Trophoblast cell (in vitro differentiated cells and primary cell): ENCODE data around the gene CHEK2.

ENCODE experiments used
- DNase-seq, 2 donors: peaks; one replicate each; pipeline ENCODE4 v3.0.0-alpha.2; 2016
- H2AFZ ChIP-seq: 2 replicates; pipeline ENCODE4 v1.6.1; 2013; ENCODE audit warnings: low read length, moderate library complexity, mild to moderate bottlenecking; ENCODE audit not compliant: insufficient read depth, poor library complexity
- H2AK5ac ChIP-seq: 2 replicates; pipeline ENCODE4 v1.6.1; 2013; ENCODE audit warnings: mild to moderate bottlenecking, low read length
- H2BK120ac ChIP-seq: 2 replicates; pipeline ENCODE4 v1.6.1; 2013; ENCODE audit warnings: low read length, mild to moderate bottlenecking, moderate library complexity; ENCODE audit not compliant: insufficient read depth, poor library complexity
- H2BK12ac ChIP-seq: 2 replicates; pipeline ENCODE4 v1.6.1; 2013; ENCODE audit warnings: mild to moderate bottlenecking, low read length, moderate library complexity
- H2BK5ac ChIP-seq: 2 replicates; pipeline ENCODE4 v1.6.1; 2013; ENCODE audit warnings: low read length, low read depth, moderate library complexity, mild to moderate bottlenecking; ENCODE audit not compliant: poor library complexity
- H3K14ac ChIP-seq: 2 replicates; pipeline ENCODE4 v1.6.1; 2013; ENCODE audit warnings: mild to moderate bottlenecking, low read length
- H3K18ac ChIP-seq: 2 replicates; pipeline ENCODE4 v1.6.1; 2013; ENCODE audit warnings: mild to moderate bottlenecking, low read length
- H3K23ac ChIP-seq: 2 replicates; pipeline ENCODE4 v1.6.1; 2013; ENCODE audit warnings: low read length
- H3K27ac ChIP-seq: 2 replicates; pipeline ENCODE4 v1.5.1; 2013; ENCODE audit warnings: low read depth, mild to moderate bottlenecking, inconsistent platforms, low read length, moderate library complexity
- H3K27me3 ChIP-seq: 2 replicates; pipeline ENCODE4 v1.6.1; 2013; ENCODE audit warnings: inconsistent platforms, mild to moderate bottlenecking, low read length, moderate library complexity; ENCODE audit not compliant: insufficient read depth
- H3K36me3 ChIP-seq, 2 experiments: 1 replicate in 1 of 2; 2 replicates in 1 of 2; pipeline ENCODE4 v1.6.1; 2013; ENCODE audit warnings: low read length in 2 of 2, mild to moderate bottlenecking in 2 of 2, moderate library complexity in 1 of 2; ENCODE audit not compliant: insufficient read depth in 2 of 2, control insufficient read depth in 1 of 2
- H3K4ac ChIP-seq: 2 replicates; pipeline ENCODE4 v1.6.1; 2013; ENCODE audit warnings: low read depth, mild to moderate bottlenecking, low read length, moderate library complexity
- H3K4me1 ChIP-seq, 2 experiments: 1 replicate in 1 of 2; 2 replicates in 1 of 2; pipeline ENCODE4 v1.6.1; 2013; ENCODE audit warnings: low read length in 2 of 2, mild to moderate bottlenecking in 2 of 2, moderate library complexity in 1 of 2; ENCODE audit not compliant: insufficient read depth in 2 of 2, control insufficient read depth in 1 of 2
- H3K4me2 ChIP-seq: 2 replicates; pipeline ENCODE4 v1.6.1; 2013; ENCODE audit warnings: inconsistent platforms, mild to moderate bottlenecking, low read length, moderate library complexity
- H3K4me3 ChIP-seq: 2 replicates; pipeline ENCODE4 v1.5.1; 2013; ENCODE audit warnings: mild to moderate bottlenecking, low read depth, low read length, inconsistent platforms
- H3K79me1 ChIP-seq: one replicate; pipeline ENCODE4 v1.6.1; 2013; ENCODE audit warnings: low read length
- H3K79me2 ChIP-seq: 2 replicates; pipeline ENCODE4 v1.6.1; 2013; ENCODE audit warnings: low read length, mild to moderate bottlenecking; ENCODE audit not compliant: control insufficient read depth, insufficient read depth, poor library complexity
- H3K9ac ChIP-seq: 2 replicates; pipeline ENCODE4 v1.6.1; 2013; ENCODE audit warnings: mild to moderate bottlenecking, low read length
- H3K9me3 ChIP-seq: 2 replicates; pipeline ENCODE4 v1.6.1; 2013; ENCODE audit warnings: low read depth, mild to moderate bottlenecking, control low read depth, inconsistent platforms, low read length; ENCODE audit not compliant: insufficient read depth
- H4K12ac ChIP-seq: 2 replicates; pipeline ENCODE4 v1.6.1; 2013; ENCODE audit warnings: low read depth, mild to moderate bottlenecking, low read length, moderate library complexity
- H4K8ac ChIP-seq: 2 replicates; pipeline ENCODE4 v1.6.1; 2013; ENCODE audit warnings: low read depth, mild to moderate bottlenecking, low read length, moderate library complexity
- H4K91ac ChIP-seq: one replicate; pipeline ENCODE4 v1.6.1; 2013; ENCODE audit warnings: low read depth, mild to moderate bottlenecking, low read length, moderate library complexity
- WGBS: extraction: QIAGEN DNeasy Blood & Tissue Kit; methylation state at CpG from one replicate; pipeline ENCODE4 v1.1.7; 2013; ENCODE audit warnings: missing lambda C conversion rate; ENCODE audit not compliant: insufficient read length, insufficient coverage; ENCODE audit errors: extremely low coverage; 5-methylcytosine and 5-hydroxymethylcytosine counted together

The CHEK2 gene

GRCh38 chr22:28718044-28718443 is 23.6 kb downstream of the CHEK2 start:
- Histone ChIP-seq H3K9ac (no peak overlapping the region), H3K79me2 (no peaks in the 10 kb centered on the region), H3K36me3 (peaks cover 0 to 7% of the 10 kb centered on the region in 2 experiments), H2BK12ac (no peak overlapping the region), H2AK5ac (no peak overlapping the region), H4K8ac (no peak overlapping the region), H2AFZ (no peak overlapping the region), H3K4me2 (no peak overlapping the region), H2BK5ac (no peak overlapping the region), H4K12ac (no peak overlapping the region), H3K4ac (no peak overlapping the region), H3K27ac (no peak overlapping the region), H2BK120ac (no peak overlapping the region), H3K9me3 (no peaks in the 10 kb centered on the region), H3K4me3 (no peak overlapping the region), H3K23ac (no peak overlapping the region), H3K4me1 (no peaks in the 10 kb centered on the region), H4K91ac (no peak overlapping the region), H3K79me1 (no peaks in the 10 kb centered on the region), H3K27me3 (no peaks in the 10 kb centered on the region), H3K14ac (no peak overlapping the region), H3K18ac (no peak overlapping the region)
- WGBS: no CpG with 5 or more reads among the region's 3 CpGs
- no peak for DNase-seq

- Histone ChIP-seq H2AK5ac (no peak overlapping the region), H3K4ac (no peak overlapping the region), H3K9me3 (no peaks in the 10 kb centered on the region), H2BK120ac (no peak overlapping the region), H3K4me3 (no peak overlapping the region), H3K36me3 (peaks cover 0 to 5% of the 10 kb centered on the region in 2 experiments), H2BK5ac (no peak overlapping the region), H3K18ac (no peak overlapping the region), H3K23ac (no peak overlapping the region), H3K79me2 (no peaks in the 10 kb centered on the region), H3K27ac (no peak overlapping the region), H3K9ac (no peak overlapping the region), H3K27me3 (no peaks in the 10 kb centered on the region), H4K12ac (no peak overlapping the region), H2BK12ac (no peak overlapping the region), H4K91ac (no peak overlapping the region), H2AFZ (no peak overlapping the region), H3K4me2 (no peak overlapping the region), H3K4me1 (peaks cover 0 to 1% of the 10 kb centered on the region in 2 experiments), H3K79me1 (peaks cover 2% of the 10 kb centered on the region), H3K14ac (no peak overlapping the region), H4K8ac (no peak overlapping the region)
- DNase-seq: no peak
- WGBS: no CpG with 5 or more reads among the region's 3 CpGs
These were observed 24.9 kb downstream of the CHEK2 start for GRCh38 chr22:28716686-28717085.

GRCh38 chr22:28715611-28716010 is 26.0 kb downstream of the CHEK2 start:
- no peak overlapping the region for H3K4me3 ChIP-seq
- peaks cover 0 to 1% of the 10 kb centered on the region in 2 experiments for H3K4me1 ChIP-seq
- peaks cover 2% of the 10 kb centered on the region for H3K79me1 ChIP-seq
- no peak overlapping the region for H4K91ac ChIP-seq
- H2AK5ac ChIP-seq: no peak overlapping the region
- H3K4ac ChIP-seq: no peak overlapping the region
- H2BK5ac ChIP-seq: no peak overlapping the region
- H3K23ac ChIP-seq: no peak overlapping the region
- WGBS: no CpG with 5 or more reads among the region's 7 CpGs
- H3K9me3 ChIP-seq: no peaks in the 10 kb centered on the region
- H2BK12ac ChIP-seq: no peak overlapping the region
- no peaks in the 10 kb centered on the region for H3K79me2 ChIP-seq
- no peaks in the 10 kb centered on the region for H3K27me3 ChIP-seq
- H2BK120ac ChIP-seq: no peak overlapping the region
- no peak overlapping the region for H3K9ac ChIP-seq
- H4K8ac ChIP-seq: no peak overlapping the region
- no peak overlapping the region for H3K14ac ChIP-seq
- H3K4me2 ChIP-seq: no peak overlapping the region
- no peak overlapping the region for H2AFZ ChIP-seq
- peak; percentile 23 to 50 for DNase-seq
- H4K12ac ChIP-seq: no peak overlapping the region
- H3K36me3 ChIP-seq: peaks cover 0 to 5% of the 10 kb centered on the region in 2 experiments
- no peak overlapping the region for H3K18ac ChIP-seq
- H3K27ac ChIP-seq: no peak overlapping the region

GRCh38 chr22:28714043-28714628 is 27.5 kb downstream of the CHEK2 start:
- Histone ChIP-seq H3K23ac (no peak overlapping the region), H2BK120ac (no peak overlapping the region), H3K27me3 (no peaks in the 10 kb centered on the region), H4K12ac (no peak overlapping the region), H3K18ac (no peak overlapping the region), H3K27ac (no peak overlapping the region), H3K4ac (no peak overlapping the region), H3K36me3 (peaks cover 0 to 5% of the 10 kb centered on the region in 2 experiments), H3K4me2 (no peak overlapping the region), H2AK5ac (no peak overlapping the region), H3K9ac (no peak overlapping the region), H3K79me2 (no peaks in the 10 kb centered on the region), H2AFZ (no peak overlapping the region), H3K9me3 (no peaks in the 10 kb centered on the region), H3K4me1 (peaks cover 0 to 1% of the 10 kb centered on the region in 2 experiments), H3K79me1 (peaks cover 2% of the 10 kb centered on the region), H2BK5ac (no peak overlapping the region), H4K91ac (no peak overlapping the region), H3K4me3 (no peak overlapping the region), H3K14ac (no peak overlapping the region), H2BK12ac (no peak overlapping the region), H4K8ac (no peak overlapping the region)
- no CpG with 5 or more reads among the region's 2 CpGs for WGBS
- DNase-seq: no peak
